SK-N-MC (cell line): Measurements from ENCODE around the gene PRSS56.

Experiments used
- EZH2 ChIP-seq: fragments of 200-600 bp; sonication (generic); IDR thresholded peaks from one replicate; pipeline ENCODE4 v1.6.1; 2017; ENCODE audit warnings: antibody characterized with exemption
- POLR2AphosphoS5 ChIP-seq: IDR thresholded peaks from 2 replicates; pipeline ENCODE4 v1.6.1; 2012; ENCODE audit warnings: mild to moderate bottlenecking, low read depth, low read length, borderline replicate concordance

GRCh38 chr2:232485348-232485756 lies 34.8 kb upstream of the PRSS56 start:
- TF ChIP-seq POLR2AphosphoS5 (no peak), EZH2 (no peak)
